IPS-11a (cell line): ENCODE data around the gene SLC12A7.

Experiments
- H3K4me3 ChIP-seq: one replicate; pipeline ENCODE4 v1.5.1; 2013; ENCODE audit warnings: low read depth, low read length, control low read depth

SLC12A7 gene

DNA sequence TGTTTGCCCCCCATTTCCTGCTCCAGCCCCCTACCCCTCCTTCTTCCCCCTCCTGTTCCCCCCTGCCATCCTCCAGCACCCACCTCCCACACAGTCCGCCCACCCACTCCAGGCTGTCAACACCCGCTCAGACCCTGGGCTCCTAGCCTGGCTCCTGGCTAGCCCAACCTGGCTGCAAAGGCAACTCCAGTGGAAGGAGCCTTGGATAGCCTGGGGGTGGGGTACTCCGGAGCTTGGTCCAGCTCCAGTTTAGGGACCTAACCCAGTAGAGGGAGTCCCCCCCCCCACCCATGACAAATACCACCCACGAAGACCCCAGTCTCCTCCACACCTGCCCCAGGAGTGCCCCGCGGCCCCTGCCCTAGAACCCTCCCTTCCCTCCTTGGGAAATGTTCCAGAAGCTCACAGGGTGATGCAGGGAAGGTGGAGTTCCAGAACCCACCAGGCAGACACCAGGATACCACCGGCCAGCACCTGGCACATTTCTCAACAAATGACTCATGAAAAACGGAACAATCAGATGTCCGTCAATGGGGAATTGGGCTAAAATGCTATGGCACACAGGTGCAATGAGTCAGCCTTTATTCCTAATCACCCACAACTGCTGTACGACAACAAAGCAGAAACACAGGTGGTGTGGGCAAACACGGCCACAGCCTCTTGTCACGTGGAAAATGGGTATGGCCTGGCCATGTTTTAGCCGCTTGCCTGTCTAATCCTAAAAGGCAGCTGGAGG lies 901 bp upstream of the SLC12A7 start:
- no peak overlapping the region for H3K4me3 ChIP-seq

DNA sequence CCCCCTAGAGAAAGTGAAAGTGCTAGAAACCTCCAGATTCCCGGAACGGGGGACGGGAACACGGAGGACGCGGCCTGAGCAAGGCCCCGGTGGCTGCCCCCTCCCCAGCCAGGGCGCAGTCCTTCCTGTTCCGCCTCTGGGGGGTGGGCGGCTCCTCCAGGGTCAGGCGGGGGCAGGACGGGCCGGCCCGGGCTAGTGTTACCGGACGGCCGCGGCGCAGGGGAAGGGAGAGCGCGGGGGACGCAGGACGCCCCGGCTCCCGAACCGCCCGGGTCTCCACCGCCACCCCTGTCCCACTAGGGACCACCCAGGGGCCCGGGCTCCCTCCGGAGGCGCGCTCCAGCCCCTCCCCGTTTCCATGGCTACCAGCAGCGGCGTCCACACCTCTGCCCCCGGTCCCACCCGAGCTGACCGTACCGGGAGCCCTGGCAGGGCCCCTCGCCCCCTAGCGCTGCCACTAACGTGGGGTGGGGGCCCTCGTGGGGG lies 579 bp downstream of the SLC12A7 start:
- peak overlapping the region; percentile 63 for H3K4me3 ChIP-seq

DNA sequence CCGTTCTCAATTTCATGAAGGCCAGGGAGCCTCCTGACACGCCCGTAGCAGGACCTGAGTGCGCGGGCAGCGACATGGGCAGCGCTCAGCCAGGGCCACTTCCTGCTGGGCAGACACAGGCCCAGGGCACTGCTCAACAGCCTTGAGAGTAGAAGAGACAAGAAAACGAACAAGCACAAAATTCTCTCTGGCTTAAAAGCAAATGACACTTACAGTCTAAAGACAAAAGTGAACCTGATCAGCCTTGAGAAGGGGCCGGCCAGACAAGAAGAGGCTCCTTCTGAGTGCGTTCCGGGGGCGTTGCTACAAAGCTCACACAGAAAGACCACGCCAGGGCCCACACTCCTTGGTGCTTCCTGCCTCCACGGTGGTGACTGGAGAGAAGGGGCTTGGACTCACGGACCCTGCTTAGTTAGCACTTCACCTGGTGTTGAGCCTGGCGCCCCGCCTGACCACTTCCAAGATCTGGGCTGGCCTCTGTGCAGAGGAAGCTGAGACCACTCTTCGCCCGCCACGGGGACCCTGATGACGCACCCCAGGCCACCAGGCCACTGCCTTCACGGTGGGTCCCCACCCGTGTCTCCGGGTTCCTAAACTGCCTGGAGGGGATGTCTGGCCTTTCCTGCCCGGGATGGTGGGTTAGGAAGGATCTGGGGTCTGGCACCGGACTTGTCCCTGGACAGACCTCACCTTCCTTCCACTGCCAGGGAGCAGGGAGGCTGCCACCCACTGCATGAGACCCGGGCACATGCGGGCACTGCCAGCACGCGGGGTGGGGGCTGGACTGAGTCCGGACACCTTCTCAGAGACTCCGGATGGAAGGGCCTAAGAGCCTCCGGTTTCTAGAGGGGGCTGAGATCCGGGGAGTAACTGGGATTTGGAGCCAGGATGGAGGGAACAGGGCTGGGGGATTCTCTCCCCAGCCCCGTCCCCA lies 1.3 kb downstream of the SLC12A7 start:
- H3K4me3 ChIP-seq: peak overlapping the region; percentile 63

DNA sequence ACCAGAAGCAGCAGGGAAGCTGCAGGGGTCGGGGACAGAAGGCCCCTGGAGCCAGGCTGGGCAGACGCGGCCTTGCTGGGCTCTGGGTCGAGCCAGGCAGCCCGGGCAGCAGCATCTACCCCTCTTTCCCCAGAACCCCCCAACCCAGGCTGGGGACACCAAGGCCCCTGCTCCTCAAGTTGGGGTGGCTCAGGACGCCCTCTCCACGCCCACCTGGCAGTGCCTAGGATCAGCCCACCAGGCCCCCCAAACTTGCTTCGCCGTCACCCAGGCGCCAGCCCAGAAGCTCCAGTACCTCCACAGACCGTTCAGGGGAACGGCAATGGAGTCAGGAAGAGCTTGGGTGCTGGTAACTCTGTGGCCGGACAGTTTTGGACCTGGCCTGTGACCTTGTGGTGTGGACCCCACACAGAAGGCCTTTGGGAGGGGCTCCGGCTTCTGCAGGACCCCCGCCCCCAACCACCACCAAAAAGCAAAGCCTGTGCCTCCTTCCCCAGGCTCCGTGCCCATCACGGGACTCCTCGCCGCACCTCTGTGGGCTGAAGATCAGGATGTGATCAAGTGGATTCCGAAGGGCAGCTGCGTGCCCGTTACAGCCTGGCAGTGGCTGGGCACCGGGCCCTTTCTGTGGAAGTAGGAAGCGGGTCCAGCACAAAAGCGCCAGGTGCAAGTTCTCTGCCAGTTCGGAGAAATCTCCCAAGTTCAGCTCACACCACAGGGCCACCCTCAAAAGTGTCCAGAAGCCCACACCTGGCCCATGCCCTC lies 2.1 kb downstream of the SLC12A7 start:
- H3K4me3 ChIP-seq: no peak overlapping the region

DNA sequence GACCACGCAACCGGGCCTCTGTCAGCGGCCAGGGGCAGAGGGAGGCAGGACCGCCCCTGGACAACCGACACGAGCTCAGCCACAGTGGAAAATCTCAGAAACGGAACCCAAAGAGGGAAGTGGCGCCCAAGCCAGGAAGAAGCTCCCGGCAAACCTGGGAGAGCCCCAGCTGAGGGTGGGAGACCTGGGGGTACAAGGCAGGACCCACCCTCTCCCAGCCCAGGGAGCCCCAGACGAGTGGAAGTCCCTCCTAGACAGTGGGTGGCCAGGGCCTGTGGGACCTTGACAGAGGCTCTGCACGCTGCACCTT lies 3.0 kb downstream of the SLC12A7 start:
- H3K4me3 ChIP-seq: no peak overlapping the region

DNA sequence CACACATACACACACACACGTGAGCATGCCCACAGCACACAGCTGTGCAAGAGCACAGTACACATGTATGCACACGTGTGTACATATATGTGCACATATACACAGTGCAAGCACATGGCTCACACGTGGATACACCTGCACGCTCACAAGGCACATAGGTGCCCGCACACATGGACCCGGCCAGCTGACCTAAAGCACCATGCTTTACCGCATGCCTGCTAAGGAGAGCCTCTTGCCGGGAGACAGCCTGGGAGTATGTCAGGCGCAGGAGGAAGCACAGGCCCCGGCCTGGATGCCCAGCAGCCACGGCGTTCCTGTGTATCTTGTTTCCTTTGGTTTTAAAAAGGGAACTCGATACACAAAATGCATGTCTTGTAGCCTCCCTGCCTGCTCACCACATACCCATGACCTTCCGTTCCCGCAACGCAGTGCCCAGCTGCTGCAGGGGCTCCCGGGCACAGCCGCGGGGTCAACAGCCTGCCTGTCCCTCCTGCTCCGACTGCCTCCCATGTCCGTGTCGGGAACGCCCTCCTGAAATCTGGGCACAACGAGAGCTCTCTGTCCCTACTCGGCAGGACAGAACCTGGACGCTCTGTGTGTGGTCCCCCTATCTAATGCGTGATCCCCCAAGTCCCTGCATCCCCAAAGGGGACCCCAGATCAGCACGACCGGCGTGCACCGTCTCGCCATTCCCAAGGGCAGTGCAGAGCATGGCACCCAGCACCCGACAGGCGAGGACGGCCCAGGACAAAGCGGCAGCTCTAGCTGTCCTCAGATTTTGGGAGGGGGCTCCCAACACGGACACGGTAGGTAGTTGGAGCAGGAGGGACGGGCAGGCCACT lies 3.6 kb downstream of the SLC12A7 start:
- H3K4me3 ChIP-seq: no peak overlapping the region

DNA sequence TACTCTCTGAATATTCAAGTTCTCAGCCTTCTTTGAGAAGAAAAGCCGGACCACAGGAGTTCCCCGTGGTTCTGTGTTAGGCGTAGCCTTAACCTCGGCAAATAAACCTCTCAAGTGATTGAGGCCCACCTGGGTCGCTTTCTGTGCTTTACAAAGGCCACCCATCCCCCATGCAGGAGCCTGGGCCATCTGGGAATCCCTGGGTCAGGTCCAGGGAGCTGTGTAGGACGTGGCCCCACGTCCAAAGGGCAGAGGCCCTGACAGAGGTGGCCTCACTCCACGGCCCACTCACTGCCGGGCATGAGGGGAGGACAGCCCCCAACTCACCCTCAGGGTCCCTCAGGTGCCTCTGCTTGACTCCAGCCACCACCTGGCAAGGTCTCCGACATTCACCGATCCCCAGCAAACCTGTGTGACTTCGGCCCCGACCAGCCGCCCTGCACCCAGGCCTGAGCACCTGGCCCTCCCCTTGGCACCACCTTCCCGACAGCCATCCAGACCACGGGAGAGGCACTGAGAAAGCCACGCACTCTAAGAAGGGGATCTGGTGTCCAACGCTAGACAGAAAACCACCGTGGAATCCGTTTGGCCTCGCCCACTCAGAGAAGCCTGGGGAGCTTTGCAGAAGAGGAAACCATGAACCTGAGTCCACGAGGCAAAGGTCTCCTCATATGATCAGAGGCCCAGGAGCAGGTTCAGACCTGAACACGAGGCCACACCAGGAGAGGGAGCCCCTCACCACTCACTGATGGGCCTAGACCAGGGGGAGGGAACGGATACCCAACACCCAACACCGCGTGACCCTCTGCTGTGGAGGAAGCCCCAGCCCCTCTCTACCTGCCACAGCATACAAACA lies 4.5 kb downstream of the SLC12A7 start:
- no peak overlapping the region for H3K4me3 ChIP-seq

DNA sequence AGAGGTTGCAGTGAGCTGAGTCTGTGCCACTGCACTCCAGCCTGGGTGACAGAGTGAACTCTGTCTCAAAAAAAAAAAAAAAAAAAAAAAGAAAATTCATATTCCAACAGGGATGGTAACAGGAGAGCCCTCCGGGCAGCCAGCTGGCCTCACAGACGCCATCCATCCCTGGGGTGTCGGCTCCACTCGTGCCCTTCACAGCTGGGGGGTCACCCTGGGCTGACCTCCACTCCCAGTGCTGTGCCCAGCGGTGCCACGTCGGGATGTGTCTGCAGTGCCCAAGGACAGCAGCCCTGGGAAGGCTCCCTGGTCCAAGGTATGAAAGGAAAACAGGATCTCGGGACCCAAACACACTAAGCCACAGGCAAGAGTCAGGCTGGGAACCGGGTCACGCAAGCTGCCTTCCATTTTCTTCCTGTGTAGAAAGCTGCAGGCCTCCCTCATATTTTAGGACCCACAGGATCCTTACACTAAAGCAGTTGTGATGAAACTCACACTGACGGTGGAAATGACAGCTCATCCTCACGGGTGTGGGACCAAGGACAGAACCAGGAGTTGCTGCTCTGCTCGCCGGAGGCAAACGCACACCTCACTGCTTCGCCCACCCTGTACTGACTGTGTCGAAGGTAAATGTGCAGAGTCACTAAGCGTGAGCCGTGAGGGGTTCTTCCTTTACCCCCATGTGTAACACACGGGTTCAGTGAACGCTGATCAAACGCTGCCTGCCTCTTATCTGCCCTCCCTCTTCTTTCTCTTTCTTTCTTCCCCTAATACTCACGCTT lies 5.3 kb downstream of the SLC12A7 start:
- H3K4me3 ChIP-seq: no peak overlapping the region

DNA sequence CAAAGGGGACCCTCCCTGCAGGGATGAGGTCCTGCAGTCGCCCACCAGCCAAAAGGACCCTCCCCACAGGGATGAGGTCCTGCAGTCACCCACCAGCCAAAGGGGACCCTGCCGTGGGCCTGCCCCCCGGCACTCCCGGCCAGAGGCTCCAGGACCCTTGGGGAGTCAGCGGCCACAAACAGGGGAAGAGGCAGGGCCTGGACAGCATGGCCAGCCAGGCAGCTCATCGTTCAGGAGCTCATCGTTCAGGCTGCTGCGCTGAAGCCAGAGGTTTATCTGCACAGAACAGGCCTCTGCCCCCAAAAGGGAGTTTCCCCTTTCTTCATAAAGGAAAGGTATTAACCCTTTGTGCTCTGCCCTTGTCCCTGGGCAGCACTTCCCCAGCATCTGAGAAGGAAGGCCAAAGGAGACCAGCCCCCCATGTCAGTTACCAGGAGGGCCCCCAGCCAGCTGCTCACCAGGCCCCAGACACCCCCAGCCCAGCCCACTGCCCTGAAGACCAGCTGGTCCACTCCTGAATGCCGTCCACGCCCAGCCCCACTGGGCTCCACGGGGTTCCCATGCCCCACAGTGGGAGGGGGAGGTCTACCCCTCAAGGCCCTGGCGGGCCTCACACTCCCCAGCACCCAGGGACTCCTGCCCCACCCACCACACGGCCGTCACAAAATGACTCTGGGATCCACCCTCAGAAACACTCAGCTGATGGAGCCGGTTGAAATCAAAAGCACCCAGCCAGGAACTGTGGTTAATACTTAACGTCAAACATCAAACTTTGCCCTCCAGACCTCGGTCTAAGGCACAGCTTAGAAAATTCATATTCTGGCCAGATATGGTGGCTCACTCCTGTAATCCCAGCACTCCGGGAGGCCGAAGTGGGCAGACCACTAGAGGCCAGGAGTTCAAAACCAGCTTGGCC lies 6.3 kb downstream of the SLC12A7 start:
- H3K4me3 ChIP-seq: no peak overlapping the region

DNA sequence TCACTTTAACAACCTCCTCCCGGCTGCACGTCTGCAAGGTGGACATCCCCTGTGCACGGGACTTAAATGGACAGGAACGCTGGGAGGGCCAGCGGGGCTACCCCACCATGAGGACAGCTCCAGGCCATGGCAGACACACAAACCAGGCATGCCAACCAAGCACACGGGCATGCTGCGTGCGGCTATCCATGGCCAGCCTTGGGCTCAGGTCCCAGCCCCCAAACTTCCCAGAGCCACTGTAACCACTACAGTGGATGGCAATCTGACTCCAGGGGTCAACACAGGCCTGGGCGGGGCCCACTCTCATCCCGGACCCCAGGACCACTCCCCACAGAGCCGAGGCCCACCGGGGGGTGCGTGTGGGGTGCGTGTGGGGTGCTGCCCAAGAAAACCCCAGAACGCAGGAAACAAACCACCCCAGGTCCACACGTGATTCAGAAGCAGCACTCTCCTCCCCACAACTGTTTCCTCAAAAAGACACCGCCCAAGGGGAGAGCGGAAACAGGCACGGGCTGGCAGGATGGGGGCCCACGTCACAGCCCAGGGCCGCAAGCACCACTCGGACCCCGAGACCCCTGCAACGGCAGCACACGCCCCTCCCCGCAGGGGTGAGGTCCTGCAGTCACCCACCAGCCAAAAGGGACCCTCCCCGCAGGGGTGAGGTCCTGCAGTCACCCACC lies 7.4 kb downstream of the SLC12A7 start:
- no peak overlapping the region for H3K4me3 ChIP-seq

DNA sequence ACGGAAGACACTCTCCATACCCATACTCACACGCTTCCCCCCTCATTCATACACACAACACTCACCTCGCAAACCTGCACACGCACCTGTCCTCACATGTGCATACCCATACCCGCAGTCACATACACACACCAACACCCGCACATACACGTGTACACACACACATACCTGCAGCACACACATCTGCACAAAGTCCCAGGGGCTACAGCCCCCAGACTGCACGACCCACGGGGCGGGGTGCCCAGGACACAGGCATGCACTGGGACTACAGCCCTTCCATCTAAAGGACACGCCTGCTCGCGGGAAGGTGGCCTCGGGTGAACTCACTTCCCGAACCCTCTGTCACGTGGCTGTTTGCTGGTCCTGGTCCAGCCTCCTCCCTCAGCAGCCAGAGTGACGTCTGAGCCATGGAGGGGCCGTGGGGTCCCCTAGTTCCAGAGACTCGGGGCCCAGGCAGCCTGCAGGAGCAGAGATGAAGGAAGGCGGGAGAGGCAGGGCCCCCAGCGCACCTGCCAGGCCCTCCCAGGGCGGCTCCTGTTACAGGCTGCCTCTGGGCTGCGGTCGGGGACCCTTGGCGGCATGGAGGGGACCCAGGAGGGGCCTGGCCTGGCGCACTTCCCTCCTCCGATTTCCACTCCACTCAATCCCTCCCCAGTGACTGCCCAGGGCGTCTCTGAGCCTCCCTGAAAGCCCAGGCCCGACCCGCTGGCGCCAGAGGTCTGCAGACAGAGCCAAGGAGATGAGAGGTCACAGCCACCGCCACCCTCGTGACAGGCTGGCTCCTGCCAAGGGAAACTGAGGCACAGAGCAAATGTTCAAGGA lies 8.1 kb downstream of the SLC12A7 start:
- no peak overlapping the region for H3K4me3 ChIP-seq

DNA sequence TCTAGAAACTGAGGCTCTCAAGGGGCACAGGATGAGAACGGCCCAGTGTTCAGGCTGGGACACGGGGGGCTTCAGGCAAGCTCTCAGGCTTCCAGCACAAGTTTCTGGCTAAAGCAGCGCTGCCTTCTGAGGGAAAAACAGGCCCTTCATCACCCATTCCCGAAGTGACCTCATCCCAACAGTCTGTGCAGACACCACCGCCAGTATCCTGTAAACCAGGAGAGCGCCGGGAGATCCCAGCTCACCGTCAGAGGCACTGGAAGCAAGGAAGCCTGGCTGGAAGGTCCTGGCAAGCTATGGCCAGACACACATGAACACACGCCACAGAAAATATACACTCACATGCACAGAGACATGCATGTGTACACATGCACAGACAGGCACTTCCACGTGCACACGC lies 8.8 kb downstream of the SLC12A7 start:
- H3K4me3 ChIP-seq: no peak overlapping the region

DNA sequence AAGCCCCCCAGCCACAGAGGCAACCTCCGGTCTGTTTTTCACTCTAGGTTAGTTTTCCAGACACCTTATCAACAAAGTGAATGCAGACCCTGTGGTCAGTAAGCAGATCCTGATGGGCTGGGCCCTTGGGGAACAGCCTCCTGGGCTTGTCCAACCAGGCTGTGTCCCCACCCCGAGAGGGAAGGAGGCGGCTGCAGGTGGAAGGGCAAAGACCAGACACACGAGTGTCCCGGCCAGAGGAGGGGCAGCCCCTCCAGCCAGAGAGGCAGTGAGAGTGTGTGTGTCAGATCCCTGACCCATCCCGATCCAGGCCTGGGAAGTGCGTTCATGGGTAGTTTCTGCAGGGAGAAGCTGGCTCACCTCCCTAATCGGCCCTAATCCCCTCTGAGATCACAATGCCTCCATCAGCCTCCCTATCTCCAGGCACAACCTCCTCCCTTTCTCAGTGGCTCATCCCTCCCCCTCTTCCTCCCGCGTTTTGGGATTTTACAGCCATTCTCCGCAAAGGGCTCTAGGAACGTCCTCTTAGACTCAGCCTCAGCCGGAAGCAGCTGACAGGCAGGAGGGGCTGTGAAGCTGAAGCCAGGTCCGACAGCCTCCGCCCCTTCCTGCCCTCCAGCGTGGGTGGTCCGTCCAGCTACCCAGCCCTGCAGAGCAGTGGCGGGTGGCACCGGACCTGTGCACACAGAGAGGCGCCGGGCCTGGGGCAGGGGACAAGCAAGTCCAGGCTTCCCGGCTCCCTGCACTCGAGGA lies 9.7 kb downstream of the SLC12A7 start:
- no peak overlapping the region for H3K4me3 ChIP-seq

DNA sequence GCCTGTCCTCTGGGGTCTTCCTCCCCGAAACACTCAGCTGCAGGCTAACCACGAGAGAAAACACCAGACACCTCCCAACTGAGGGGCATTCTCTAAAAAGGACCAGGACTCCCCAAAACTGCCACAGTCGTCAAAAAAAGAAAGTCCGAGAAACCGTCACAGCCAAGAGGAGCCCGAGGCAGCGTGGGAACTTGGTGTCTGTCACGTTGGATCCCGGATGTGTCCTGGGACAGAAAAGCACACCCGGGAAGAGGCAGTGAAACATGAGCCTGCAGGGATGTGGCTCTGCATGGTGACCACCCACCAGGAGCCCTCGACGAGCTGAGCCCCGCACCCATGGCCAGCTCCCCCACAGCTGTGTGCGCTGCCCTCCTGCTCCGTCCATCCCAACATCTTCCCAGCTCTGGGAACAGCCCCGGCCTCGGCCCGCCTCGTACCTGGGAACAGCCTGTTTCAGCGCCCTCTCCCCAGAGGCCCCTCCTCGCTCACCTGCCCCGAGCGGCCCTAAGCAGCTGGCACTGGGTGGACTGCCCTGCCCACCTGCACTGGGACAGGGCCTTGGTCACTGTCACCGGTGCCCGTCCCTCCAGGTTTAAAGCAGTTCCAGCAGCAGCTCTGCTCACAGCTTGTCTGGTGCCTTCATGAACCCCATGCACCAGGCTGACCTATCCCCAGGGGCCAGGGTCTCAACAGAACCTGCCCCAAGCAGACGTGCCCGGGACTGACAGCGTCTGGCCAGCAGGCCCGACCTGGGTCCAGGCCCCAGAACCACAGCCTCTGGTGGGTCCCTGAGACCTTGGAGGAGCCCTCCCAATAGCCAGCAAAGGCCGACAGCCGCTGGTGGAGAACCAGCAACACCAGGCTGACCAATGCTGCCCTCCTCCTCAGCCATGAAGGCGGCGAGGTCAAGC lies 10.9 kb downstream of the SLC12A7 start:
- H3K4me3 ChIP-seq: no peak overlapping the region
